Esophagus squamous epithelium (tissue), 5 donors: ENCODE results near the gene PTBP3. TPM values are rescaled to one million over a fixed set of nuclear protein-coding genes. Genes with fewer than 3 reads are reported as not detected.
A peak's percentile ranks its signal among the peaks of the same experiment; 100 is the strongest.

ENCODE experiments used
- DNase-seq: peaks from one replicate; lab custom pipeline; 2025; lab: John Stamatoyannopoulos, UW
- H3K27ac ChIP-seq, 4 donors: fragments of 200-600 bp; sonication (generic); one replicate each; pipeline ENCODE4 v1.5.1; 2016 to 2019; ENCODE audit warnings: mild to moderate bottlenecking in 1 of 4
- H3K27me3 ChIP-seq, 4 donors: fragments of 200-600 bp; sonication (generic); 1 replicate in 3 of 4; 2 replicates in 1 of 4; pipeline versions ENCODE4 v1.5.1 to v1.6.0; 2017 to 2021; ENCODE audit warnings: antibody characterized with exemption in 1 of 4
- H3K36me3 ChIP-seq, 3 donors: fragments of 200-600 bp; sonication (generic); one replicate each; pipeline ENCODE4 v1.5.1; 2016 to 2019
- H3K4me1 ChIP-seq, 3 donors: fragments of 200-600 bp; sonication (generic); one replicate each; pipeline ENCODE4 v1.5.1; 2017 to 2019
- H3K4me3 ChIP-seq, 4 donors: fragments of 200-600 bp; sonication (generic); 1 replicate in 3 of 4; 2 replicates in 1 of 4; pipeline ENCODE4 v1.5.1; 2016 to 2019; ENCODE audit warnings: mild to moderate bottlenecking in 2 of 4, moderate library complexity in 1 of 4
- H3K9me3 ChIP-seq, 3 donors: fragments of 200-600 bp; sonication (generic); one replicate each; pipeline ENCODE4 v1.5.1; 2016 to 2019
- POLR2A ChIP-seq, 4 donors: fragments of 450-650 bp; IDR thresholded peaks; one replicate each; pipeline ENCODE4 v1.6.1; 2017; ENCODE audit warnings: antibody characterized with exemption in 4 of 4, mild to moderate bottlenecking in 4 of 4, moderate library complexity in 3 of 4
- WGBS, 2 donors: methylation state at CpG; one replicate each; pipeline ENCODE4 v1.1.5; 2018; 5-methylcytosine and 5-hydroxymethylcytosine counted together
- intact Hi-C: fragments of 100-400 bp; cut with DNase I; formaldehyde crosslinking; loops from one replicate; pipeline ENCODE4 v1.15.0; 2022
- total RNA-seq, 4 donors: library from RNA; depleted of rRNA; stranded (reverse); fragments of >200 nt; gene quantifications; one replicate each; pipeline ENCODE4 v1.1.0, GENCODE V29; 2016
- TF ChIP-seq, protein P1 (sequence below), 6 experiments: fragments of 450-650 bp in 4 of 6; fragments of 200-600 bp in 2 of 6; sonication (generic) in 2 of 6; IDR thresholded peaks; one replicate each; pipeline ENCODE4 v1.5.1; 2016 to 2019; ENCODE audit warnings: antibody characterized with exemption in 6 of 6, mild to moderate bottlenecking in 4 of 6, moderate library complexity in 4 of 6
- donor health status: DM: yes; HTN: yes; CAD: no.

Gene PTBP3
- total RNA-seq, 4 donors from 2014 or later, result 71.9 to 113 (median 88.8) TPM

DNA sequence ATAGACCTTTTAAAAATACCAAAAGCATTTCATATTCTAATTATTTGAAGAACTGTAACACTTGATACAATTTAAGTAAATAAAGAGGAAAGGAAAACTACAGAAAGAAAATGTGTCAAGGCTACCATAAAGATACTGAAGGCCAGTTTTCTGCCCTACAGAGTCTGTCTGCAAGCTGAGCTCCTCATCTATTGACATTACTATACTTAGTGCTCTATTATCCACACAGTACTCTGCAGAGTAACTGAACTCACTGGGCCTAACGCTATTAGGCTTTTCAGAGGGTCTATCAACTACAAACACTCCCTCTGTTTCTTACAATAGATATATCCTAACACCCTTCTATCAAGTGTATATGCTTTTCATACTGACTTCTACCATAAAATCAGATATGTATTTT lies 101.2 kb downstream of the PTBP3 start:
- TF ChIP-seq, protein P1, sequence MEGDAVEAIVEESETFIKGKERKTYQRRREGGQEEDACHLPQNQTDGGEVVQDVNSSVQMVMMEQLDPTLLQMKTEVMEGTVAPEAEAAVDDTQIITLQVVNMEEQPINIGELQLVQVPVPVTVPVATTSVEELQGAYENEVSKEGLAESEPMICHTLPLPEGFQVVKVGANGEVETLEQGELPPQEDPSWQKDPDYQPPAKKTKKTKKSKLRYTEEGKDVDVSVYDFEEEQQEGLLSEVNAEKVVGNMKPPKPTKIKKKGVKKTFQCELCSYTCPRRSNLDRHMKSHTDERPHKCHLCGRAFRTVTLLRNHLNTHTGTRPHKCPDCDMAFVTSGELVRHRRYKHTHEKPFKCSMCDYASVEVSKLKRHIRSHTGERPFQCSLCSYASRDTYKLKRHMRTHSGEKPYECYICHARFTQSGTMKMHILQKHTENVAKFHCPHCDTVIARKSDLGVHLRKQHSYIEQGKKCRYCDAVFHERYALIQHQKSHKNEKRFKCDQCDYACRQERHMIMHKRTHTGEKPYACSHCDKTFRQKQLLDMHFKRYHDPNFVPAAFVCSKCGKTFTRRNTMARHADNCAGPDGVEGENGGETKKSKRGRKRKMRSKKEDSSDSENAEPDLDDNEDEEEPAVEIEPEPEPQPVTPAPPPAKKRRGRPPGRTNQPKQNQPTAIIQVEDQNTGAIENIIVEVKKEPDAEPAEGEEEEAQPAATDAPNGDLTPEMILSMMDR (IDR thresholded peaks at IDR 0.05), result no peak
- TF ChIP-seq POLR2A (IDR thresholded peaks at IDR 0.05), result no peak
- Histone ChIP-seq H3K27me3 (no peaks in the 10 kb centered on the region), H3K36me3 (peaks cover 0 to 82% (median 5%) of the 10 kb centered on the region in 3 donors), H3K4me3 (no peak overlapping the region), H3K4me1 (no peaks in the 10 kb centered on the region), H3K27ac (no peak overlapping the region), H3K9me3 (no peaks in the 10 kb centered on the region)
- intact Hi-C loops, result no loop called here
- WGBS, 2 donors, result 84 to 94% methylated on average over 1 of the region's 1 CpG
- no peak for DNase-seq

DNA sequence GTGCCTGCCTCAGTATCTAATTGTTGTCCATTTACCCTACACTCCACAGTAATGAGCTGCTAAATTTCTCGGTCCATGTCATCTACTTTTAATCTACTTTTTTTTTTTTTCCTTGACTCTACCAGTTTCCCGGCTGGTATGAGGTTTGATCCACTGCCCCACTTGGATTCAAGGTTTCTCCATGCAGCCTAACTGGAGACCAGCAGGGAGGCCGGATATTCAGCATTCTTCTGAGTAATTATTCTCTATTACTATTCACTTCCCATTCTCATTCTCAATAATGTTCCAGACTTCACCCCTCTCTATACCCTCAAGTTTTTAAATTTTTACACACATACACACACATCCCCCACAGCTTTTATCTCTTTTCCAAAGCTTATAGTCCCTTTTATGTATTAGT lies 107.3 kb downstream of the PTBP3 start:
- TF ChIP-seq POLR2A (IDR thresholded peaks at IDR 0.05), result no peak
- TF ChIP-seq, protein P1 (IDR thresholded peaks at IDR 0.05), result no peak
- Histone ChIP-seq H3K4me3 (no peak overlapping the region), H3K36me3 (peaks cover 0 to 97% (median 3%) of the 10 kb centered on the region in 3 donors), H3K27ac (peak overlapping the region in 1 of 4 donors; percentile 1), H3K4me1 (peaks cover 0 to 21% (median 7%) of the 10 kb centered on the region in 3 donors), H3K27me3 (no peaks in the 10 kb centered on the region), H3K9me3 (no peaks in the 10 kb centered on the region)
- WGBS, 2 donors, result 60 to 64% methylated on average over 3 of the region's 3 CpGs
- no peak for DNase-seq
- intact Hi-C loops, result no loop called here

DNA sequence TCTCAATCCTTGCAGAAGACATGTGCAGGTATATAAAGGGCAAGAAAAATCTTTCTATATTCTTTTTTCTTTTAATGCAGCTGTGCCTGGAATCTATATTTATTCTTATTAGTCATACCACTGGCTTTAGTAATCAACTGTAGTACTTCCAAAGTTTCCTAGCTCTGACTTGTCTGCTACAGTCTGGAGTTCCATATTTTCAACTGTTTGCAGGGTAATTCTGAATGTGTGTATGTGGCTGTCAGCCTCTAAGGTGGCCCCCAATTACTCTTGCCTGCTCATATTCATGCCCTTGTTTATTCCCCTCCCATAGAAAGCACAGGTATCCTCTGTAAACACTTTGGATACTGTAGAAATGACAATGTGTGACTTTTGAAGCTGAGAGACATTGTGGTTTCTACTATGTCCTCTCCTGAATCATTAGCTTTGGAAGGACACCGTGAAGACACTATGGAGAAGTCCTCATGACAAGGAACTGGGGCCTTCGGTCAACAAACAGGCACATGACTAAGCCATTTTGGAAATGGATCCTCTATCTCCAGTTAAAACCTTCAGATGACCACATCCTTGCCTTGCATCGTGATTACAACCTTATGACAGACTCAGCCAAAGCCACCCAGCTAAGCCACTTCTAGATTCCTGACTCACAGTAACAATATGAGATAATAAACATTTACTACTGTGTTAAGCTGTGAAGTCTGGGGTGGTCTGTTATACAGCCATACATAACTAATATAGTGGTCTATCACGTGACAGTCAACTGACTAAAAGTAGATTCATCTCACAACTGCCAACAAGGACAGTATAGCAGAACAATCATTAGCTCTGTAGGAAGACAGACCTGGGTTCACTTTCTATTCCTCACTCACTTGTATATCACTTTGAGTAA lies 108.8 kb downstream of the PTBP3 start:
- no peaks in the 10 kb centered on the region for H3K9me3 ChIP-seq
- 55 to 67% methylated on average over 4 of the region's 4 CpGs for WGBS, 2 donors
- no peaks in the 10 kb centered on the region for H3K27me3 ChIP-seq
- DNase-seq, result no peak
- intact Hi-C loops, result no loop called here
- H3K4me3 ChIP-seq, result no peak overlapping the region
- TF ChIP-seq, protein P1 (IDR thresholded peaks at IDR 0.05), result no peak
- TF ChIP-seq POLR2A (IDR thresholded peaks at IDR 0.05), result no peak
- H3K27ac ChIP-seq, result peak overlapping the region; percentile 22 to 71 (median 50)
- peaks cover 0 to 98% (median 3%) of the 10 kb centered on the region in 3 donors for H3K36me3 ChIP-seq
- H3K4me1 ChIP-seq, result peaks cover 0 to 21% (median 7%) of the 10 kb centered on the region in 3 donors

DNA sequence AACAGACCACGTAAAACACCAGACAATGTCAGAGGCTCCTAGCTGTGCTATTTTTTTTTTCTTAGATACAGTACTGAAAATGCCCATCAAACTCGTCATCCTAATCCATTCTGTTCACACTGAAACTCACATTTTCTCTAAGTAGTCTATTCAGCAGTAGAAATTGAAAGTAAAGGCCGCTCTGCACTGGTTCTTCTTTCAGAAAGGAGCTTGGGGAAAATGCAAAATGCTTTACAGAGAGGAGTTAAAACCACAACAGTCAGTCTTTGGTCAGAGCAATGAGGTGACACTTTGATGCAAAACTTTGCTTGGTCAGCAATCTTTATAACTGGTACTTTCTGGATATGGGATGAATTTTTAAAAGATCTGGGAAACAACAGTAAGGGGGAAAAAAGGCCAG lies 114.5 kb downstream of the PTBP3 start:
- peaks cover 0 to 98% (median 0%) of the 10 kb centered on the region in 3 donors for H3K36me3 ChIP-seq
- DNase-seq, result no peak
- H3K4me3 ChIP-seq, result no peak overlapping the region
- no peaks in the 10 kb centered on the region for H3K9me3 ChIP-seq
- peaks cover 0 to 2% (median 0%) of the 10 kb centered on the region in 3 donors for H3K4me1 ChIP-seq
- H3K27ac ChIP-seq, result no peak overlapping the region
- intact Hi-C loops, result no loop called here
- WGBS, 2 donors, result 66 to 80% methylated on average over 3 of the region's 3 CpGs
- TF ChIP-seq, protein P1 (IDR thresholded peaks at IDR 0.05), result no peak
- no peak for TF ChIP-seq POLR2A (IDR thresholded peaks at IDR 0.05)
- no peaks in the 10 kb centered on the region for H3K27me3 ChIP-seq

DNA sequence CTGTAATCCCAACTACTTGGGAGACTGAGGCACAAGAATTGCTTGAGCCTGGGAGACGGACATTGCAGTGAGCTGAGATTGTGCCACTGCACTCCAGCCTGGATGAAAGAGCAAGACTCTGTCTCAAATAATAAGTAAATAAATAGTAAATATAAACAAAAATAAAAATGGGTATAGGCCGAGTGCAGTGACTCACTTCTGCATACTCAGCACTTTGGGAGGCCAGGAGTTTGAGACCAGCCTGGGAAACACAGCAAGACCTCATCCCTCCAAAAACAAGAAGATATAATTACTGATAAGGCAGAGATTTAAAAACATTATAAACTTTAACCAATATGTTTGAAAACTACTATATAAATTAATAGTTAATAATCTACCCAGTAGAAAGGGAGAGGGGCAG lies 120.5 kb downstream of the PTBP3 start:
- WGBS, 2 donors, result 85 to 90% methylated on average over 2 of the region's 2 CpGs
- Histone ChIP-seq H3K4me3 (no peak overlapping the region), H3K36me3 (peaks cover 0 to 100% (median 0%) of the 10 kb centered on the region in 3 donors), H3K9me3 (peaks cover 0 to 5% (median 4%) of the 10 kb centered on the region in 3 donors), H3K4me1 (no peaks in the 10 kb centered on the region), H3K27me3 (no peaks in the 10 kb centered on the region), H3K27ac (no peak overlapping the region)
- intact Hi-C loops, result no loop called here
- TF ChIP-seq, protein P1 (IDR thresholded peaks at IDR 0.05), result no peak
- TF ChIP-seq POLR2A (IDR thresholded peaks at IDR 0.05), result no peak
- no peak for DNase-seq
